OCI-LY1 (cell line): Measurements from ENCODE around the gene CEP112.

Experiments used
- H2AFZ ChIP-seq: fragments of 200-600 bp; sonication (generic), shearing (Covaris generic); 2 replicates; pipeline ENCODE4 v1.6.0; 2014; ENCODE audit warnings: antibody characterized with exemption, mild to moderate bottlenecking, low read length
- H3F3A ChIP-seq: fragments of 200-600 bp; sonication (generic), shearing (Covaris generic); 2 replicates; pipeline ENCODE4 v1.6.0; 2014; ENCODE audit warnings: mild to moderate bottlenecking, antibody characterized with exemption, low read length, moderate library complexity; ENCODE audit not compliant: insufficient read depth
- H3K27ac ChIP-seq: fragments of 200-600 bp; sonication (generic); 2 replicates; pipeline ENCODE4 v1.5.1; 2014; ENCODE audit warnings: low read length, mixed run types, mild to moderate bottlenecking, low read depth; ENCODE audit not compliant: poor library complexity, severe bottlenecking
- H3K27me3 ChIP-seq: fragments of 200-600 bp; sonication (generic); 2 replicates; pipeline ENCODE4 v1.6.0; 2014; ENCODE audit warnings: antibody characterized with exemption, mild to moderate bottlenecking, low read length, moderate library complexity; ENCODE audit not compliant: insufficient read depth
- H3K36me3 ChIP-seq: fragments of 200-600 bp; sonication (generic); 2 replicates; pipeline ENCODE4 v1.6.1; 2014; ENCODE audit warnings: mild to moderate bottlenecking, antibody characterized with exemption, low read length, moderate library complexity, mixed read lengths; ENCODE audit not compliant: insufficient read depth
- H3K4me1 ChIP-seq: fragments of 200-600 bp; sonication (generic); 2 replicates; pipeline ENCODE4 v1.5.1; 2014; ENCODE audit warnings: mild to moderate bottlenecking, low read length, moderate library complexity; ENCODE audit not compliant: insufficient read depth, severe bottlenecking
- H3K4me2 ChIP-seq: fragments of 200-600 bp; sonication (generic), shearing (Covaris generic); 2 replicates; pipeline ENCODE4 v1.6.1; 2014; ENCODE audit warnings: low read length
- H3K4me3 ChIP-seq: fragments of 200-600 bp; sonication (generic); 2 replicates; pipeline ENCODE4 v1.5.1; 2014; ENCODE audit warnings: low read length, low read depth, mild to moderate bottlenecking, mixed read lengths; ENCODE audit not compliant: poor library complexity, severe bottlenecking
- H3K79me2 ChIP-seq: fragments of 200-600 bp; shearing (Covaris generic); 2 replicates; pipeline ENCODE4 v1.6.1; 2016; ENCODE audit warnings: mixed run types, low read length, mixed read lengths; ENCODE audit not compliant: insufficient read depth
- H3K9ac ChIP-seq: fragments of 200-600 bp; sonication (generic), shearing (Covaris generic); 2 replicates; pipeline ENCODE4 v1.6.1; 2014; ENCODE audit warnings: mild to moderate bottlenecking, low read length, mixed read lengths
- H3K9me2 ChIP-seq: fragments of 200-600 bp; sonication (generic), shearing (Covaris generic); 2 replicates; pipeline ENCODE4 v1.6.1; 2014; ENCODE audit warnings: low read depth, mild to moderate bottlenecking, low read length, mixed read lengths
- H3K9me3 ChIP-seq: fragments of 200-600 bp; shearing (Covaris generic); 2 replicates; pipeline ENCODE4 v1.6.1; 2014; ENCODE audit warnings: low read length, mixed read lengths
- H4K20me1 ChIP-seq: fragments of 200-600 bp; sonication (generic), shearing (Covaris generic); 2 replicates; pipeline ENCODE4 v1.6.0; 2016; ENCODE audit warnings: mild to moderate bottlenecking, low read length; ENCODE audit not compliant: insufficient read depth
- CTCF ChIP-seq: fragments of 200-600 bp; sonication (generic), shearing (Covaris generic); IDR thresholded peaks from 2 replicates; pipeline ENCODE4 v1.5.1; 2017; ENCODE audit warnings: mild to moderate bottlenecking, antibody characterized with exemption, low read length, moderate library complexity, mixed read lengths
- EZH2 ChIP-seq: fragments of 200-600 bp; sonication (generic), shearing (Covaris generic); IDR thresholded peaks from 2 replicates; pipeline ENCODE4 v1.8.0; 2017; ENCODE audit warnings: borderline replicate concordance, mixed run types, mild to moderate bottlenecking, antibody characterized with exemption, low read length, moderate library complexity, mixed read lengths

Gene CEP112

DNA sequence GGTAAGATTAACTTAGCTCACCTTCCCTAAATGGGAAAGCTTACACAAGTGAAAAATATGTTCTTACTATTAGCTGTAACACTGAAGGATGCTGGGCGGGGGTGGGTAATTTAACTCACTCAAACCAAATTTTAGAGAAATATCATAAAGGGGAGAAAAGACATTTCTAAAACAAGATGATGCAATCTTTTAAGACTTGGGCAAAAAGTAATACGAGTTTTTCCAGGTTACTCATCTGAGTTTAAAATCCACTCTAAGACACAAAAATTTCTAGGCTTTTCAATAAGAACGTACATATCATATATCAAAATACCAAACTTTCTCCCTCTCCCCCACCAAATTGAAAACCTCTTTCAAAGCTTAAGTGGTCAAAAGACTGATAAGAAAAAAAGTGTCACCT, 228.8 kb downstream of the CEP112 start:
- no peak overlapping the region for H3K4me3 ChIP-seq
- H3K9me3 ChIP-seq: peaks cover 2% of the 10 kb centered on the region; the same call in 1 of the 2 replicates
- H3K4me1 ChIP-seq: no peaks in the 10 kb centered on the region
- TF ChIP-seq EZH2 (no peak), CTCF (no peak)
- H3K79me2 ChIP-seq: no peaks in the 10 kb centered on the region
- H3K27ac ChIP-seq: no peak overlapping the region
- no peaks in the 10 kb centered on the region for H3F3A ChIP-seq
- H4K20me1 ChIP-seq: no peaks in the 10 kb centered on the region
- no peaks in the 10 kb centered on the region for H3K27me3 ChIP-seq
- H3K36me3 ChIP-seq: no peaks in the 10 kb centered on the region
- H2AFZ ChIP-seq: no peak overlapping the region
- no peak overlapping the region for H3K9ac ChIP-seq
- no peaks in the 10 kb centered on the region for H3K9me2 ChIP-seq
- H3K4me2 ChIP-seq: no peak overlapping the region

GRCh38 chr17:65959630-65960029, 232.3 kb downstream of the CEP112 start:
- H3K4me2 ChIP-seq: no peak overlapping the region
- H3K79me2 ChIP-seq: no peaks in the 10 kb centered on the region
- no peaks in the 10 kb centered on the region for H3K27me3 ChIP-seq
- TF ChIP-seq EZH2: no peak
- no peak for TF ChIP-seq CTCF
- H3K9me2 ChIP-seq: no peaks in the 10 kb centered on the region
- peaks cover 3% of the 10 kb centered on the region; the same call in 1 of the 2 replicates for H3K9me3 ChIP-seq
- H3K27ac ChIP-seq: no peak overlapping the region
- H3K9ac ChIP-seq: no peak overlapping the region
- H3K4me1 ChIP-seq: no peaks in the 10 kb centered on the region
- H2AFZ ChIP-seq: no peak overlapping the region
- H3K4me3 ChIP-seq: no peak overlapping the region
- no peaks in the 10 kb centered on the region for H3F3A ChIP-seq
- H3K36me3 ChIP-seq: no peaks in the 10 kb centered on the region
- no peaks in the 10 kb centered on the region for H4K20me1 ChIP-seq

DNA sequence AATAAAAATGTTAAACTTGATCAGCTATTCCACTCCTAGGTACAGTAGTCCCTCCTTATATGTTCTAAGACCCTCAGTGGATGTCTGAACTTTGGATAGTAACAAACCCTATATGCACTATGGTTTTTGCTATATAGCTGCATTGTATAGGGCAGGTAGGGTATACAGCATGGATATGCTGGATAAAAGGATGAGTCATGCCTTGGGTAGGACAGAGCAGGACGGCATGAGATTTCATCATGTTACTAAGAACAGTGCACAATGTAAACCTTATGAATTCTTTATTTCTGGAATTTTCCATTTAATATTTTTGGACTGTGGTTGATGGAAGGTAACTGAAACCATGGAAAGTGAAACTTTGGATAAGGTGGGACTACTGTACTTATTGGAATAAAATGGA, 235.1 kb downstream of the CEP112 start:
- Histone ChIP-seq H3K27ac (no peak overlapping the region), H3K4me2 (no peak overlapping the region), H3K9me2 (no peaks in the 10 kb centered on the region), H3K9ac (no peak overlapping the region), H2AFZ (no peak overlapping the region), H3K36me3 (no peaks in the 10 kb centered on the region), H3F3A (no peaks in the 10 kb centered on the region), H4K20me1 (no peaks in the 10 kb centered on the region), H3K9me3 (peaks cover 3% of the 10 kb centered on the region; the same call in 1 of the 2 replicates), H3K79me2 (no peaks in the 10 kb centered on the region), H3K4me1 (no peaks in the 10 kb centered on the region), H3K27me3 (no peaks in the 10 kb centered on the region), H3K4me3 (no peak overlapping the region)
- TF ChIP-seq CTCF (no peak), EZH2 (no peak)
